GM18868 (cell line): ENCODE data around the gene COL27A1.

ENCODE experiments used
- ATAC-seq: cut with Tn5 transposase; IDR thresholded peaks from one replicate; pipeline ENCODE4 v1.9.1; 2021; ENCODE audit warnings: mild to moderate bottlenecking, moderate library complexity; ENCODE audit not compliant: unreplicated experiment

COL27A1 gene

DNA sequence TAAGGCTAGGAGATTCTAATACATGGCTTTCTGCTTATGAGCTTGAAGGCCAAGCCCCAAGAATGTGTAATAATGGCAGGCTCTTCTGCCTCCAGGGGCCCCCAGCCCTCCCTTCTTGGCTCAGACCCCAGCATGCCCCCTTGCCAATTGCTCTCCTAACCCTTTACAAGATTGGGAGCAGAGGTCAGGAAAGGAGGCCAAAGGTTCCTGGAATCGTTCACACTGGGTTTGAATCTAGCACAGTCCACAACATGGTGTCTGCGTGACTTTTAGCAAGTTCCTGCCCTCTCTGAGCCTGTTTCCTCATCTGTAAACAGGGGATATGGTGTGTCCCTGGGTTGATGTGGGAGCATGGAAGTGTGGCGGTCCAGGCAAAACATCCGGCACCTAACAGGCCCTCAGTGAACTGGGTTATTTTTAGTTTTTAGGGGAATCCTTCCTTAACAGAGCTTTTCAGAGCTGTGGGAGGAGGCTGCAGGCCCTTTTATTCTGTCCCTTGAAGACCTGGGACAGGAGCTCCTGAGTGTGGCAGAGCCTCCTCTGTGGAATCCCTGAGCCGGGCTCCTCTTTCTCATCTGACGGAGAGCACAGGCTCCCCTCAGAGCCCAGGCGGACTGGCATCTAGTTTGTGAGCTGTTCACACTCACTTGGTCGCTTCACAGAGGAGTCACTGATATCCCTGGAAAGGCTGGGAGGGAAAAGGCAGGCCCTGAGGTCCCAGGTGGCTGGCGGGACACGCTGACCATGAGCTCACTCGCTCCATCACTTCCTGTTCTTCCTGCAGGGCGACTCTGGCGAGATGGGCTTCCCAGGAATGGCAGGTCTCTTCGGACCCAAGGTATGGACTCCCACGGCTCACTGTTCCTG, 144.2 kb downstream of the COL27A1 start:
- no peak for ATAC-seq

DNA sequence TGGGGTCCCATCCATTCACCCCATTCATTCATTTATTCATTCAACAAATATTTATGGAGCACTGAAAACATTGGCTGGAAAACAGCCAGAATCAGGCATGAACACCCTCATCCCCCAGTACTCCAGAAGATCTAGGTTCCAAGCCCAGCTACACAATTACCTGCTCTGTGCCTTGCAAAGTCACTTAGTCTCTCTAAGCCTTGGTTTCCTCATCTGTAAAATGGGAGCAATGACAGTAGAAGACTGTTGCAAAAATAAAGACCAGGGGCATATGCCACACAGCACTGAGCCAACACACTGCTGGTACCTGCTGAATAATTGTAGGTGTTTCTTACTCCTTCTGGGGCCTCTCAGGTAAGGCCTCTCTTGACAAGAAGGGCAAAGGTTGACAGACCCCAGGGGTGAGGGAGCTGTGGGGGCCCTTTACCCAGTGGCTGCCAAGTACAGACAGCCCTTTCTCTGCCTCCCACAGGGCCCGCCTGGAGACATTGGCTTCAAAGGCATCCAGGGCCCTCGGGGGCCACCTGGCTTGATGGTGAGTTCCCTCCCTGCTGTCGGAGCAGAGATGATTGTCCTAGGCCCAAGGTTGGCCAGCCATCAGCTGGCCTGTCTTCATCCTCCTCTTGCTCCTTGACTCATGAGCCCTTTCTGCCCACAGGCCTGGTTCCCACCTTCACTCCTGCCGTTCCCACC, 145.0 kb downstream of the COL27A1 start:
- no peak for ATAC-seq

- ATAC-seq, result no peak
Measured at GRCh38 chr9:114300846-114301797, 145.8 kb downstream of the COL27A1 start.

DNA sequence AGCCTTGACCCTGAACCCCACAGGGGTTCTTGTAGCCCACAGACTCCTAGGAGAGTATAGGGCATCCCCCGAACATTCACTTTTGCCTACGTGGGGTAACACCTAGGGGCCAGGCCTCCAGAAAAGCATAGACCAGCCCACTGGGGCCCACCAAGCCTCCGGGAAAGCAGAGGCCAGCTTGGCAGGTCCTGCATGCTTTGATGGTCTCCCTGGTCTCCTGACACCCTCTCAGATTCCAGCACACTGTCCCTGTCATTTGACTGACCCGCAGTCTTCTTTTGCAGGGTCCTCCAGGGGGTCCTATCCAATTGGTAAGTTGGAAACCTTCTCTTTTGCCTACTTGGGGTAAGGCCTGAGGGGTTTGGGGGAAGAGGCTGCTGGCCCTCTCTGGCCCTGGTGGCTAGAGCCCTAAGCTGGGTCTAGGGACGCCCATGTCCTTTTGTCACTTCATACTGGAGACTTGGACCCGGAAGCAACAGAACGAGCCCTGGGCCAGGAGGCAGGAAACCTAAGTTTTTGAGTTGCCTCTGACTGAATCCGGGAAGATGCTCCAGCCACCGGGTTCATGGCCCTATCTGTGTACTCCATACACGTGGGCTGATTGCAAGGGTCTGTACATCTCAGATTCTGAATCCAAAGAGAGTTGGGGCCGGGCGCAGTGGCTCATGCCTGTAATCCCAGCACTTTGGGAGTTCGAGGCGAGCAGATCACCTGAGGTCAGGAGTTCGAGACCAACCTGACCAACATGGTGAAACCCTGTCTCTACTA, 146.6 kb downstream of the COL27A1 start:
- ATAC-seq, result no peak

GRCh38 chr9:114302727-114303126, 147.4 kb downstream of the COL27A1 start:
- ATAC-seq, result no peak

- ATAC-seq, result no peak
Measured at GRCh38 chr9:114303571-114303970, 148.2 kb downstream of the COL27A1 start.

DNA sequence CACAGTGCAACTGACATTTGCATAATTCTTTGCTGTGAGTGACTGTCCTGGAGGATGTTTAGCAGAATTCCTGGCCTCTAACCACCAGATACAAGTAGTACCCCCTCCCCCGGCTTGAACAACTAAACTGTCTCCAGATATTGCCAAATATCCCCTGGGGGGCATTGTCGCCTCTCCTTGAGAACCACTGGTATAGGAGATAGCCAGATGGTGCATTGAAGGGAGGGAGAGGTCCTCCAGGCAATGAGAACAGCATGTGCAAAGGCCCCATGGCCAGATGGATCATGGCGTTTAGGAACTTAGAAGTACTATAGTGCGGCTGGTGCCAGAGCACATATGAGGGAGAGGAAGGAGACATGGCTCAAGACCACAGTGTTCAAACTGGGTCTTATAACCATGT, 148.6 kb downstream of the COL27A1 start:
- no peak for ATAC-seq

GRCh38 chr9:114304416-114305188, 149.3 kb downstream of the COL27A1 start:
- ATAC-seq, result no peak

- no peak for ATAC-seq
Measured at GRCh38 chr9:114307899-114308267, 152.5 kb downstream of the COL27A1 start.

DNA sequence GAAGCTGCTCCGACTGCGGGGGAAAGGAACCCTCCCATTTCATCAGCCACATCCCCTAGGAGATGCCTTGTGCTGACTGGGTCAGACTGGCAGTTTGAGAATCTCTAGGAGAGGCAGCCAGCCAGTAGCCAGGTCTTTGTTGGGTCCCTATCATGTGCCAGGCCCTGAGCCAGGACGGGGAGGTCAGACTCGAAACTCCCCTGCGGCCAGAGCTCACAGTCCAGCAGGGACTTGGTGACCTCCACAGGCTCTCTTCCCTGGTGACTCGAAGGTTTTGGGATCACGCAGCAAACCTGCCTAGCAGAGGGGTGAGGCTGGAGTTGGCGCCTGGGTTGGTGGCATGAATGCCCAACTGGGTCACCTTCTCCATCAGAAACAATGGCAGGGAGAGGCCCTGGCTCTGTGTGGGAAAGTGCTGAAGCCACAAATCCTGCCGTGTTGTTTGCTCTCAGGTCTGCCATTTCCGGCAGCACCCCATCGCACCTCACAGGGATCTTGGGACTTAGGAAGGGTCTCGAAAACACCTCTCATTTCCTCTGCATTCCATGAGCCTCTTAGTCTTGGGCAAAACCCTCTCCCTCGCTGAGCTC, 153.1 kb downstream of the COL27A1 start:
- ATAC-seq, result no peak

- no peak for ATAC-seq
Measured at GRCh38 chr9:114309096-114309495, 153.8 kb downstream of the COL27A1 start.

DNA sequence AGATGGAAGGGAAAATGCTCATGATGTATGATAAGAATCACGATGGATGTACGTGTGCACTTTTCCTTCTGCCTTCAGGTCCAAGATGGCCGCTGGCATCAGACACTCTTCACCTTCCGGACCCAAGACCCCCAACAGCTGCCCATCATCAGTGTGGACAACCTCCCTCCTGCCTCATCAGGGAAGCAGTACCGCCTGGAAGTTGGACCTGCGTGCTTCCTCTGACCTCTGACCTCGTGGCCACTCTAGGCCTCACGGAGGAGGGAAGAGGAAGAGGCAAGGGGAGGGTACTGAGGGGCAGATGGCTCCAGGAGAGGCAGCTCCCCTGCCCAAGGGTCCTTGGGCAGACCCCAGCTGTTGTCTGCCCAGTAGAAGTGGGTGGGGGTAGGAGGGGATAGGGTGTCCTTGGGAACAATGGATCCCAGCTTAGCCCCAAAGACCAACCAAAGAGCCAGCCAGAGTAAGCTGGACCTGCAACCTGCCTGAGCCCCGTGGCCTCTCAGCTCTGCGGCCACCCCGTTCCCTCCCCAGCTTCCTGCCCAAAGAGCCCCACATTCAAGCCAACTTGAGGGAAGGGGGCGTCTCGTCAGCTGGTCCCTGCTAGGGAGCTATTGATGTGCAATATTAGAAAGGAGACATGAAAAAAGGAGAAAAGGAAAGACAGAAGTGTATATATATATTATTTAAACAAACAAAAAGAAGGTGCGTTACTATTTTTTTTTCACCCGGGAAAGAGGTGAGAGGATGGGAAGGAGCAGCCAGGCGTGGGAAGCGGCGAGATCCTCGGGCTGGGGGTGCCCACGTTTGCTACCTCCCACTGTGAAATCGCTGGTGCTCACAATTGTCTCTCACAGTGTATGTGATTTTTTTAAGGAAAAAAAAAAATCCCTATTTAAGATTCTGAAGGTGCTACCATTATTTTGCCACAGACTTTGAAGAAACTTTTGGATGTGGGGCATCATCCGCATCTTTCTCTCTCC, 155.4 kb downstream of the COL27A1 start:
- no peak for ATAC-seq

GRCh38 chr9:114311571-114312512, 156.5 kb downstream of the COL27A1 start:
- ATAC-seq, result no peak

GRCh38 chr9:114312513-114312875, 157.2 kb downstream of the COL27A1 start:
- ATAC-seq, result no peak

DNA sequence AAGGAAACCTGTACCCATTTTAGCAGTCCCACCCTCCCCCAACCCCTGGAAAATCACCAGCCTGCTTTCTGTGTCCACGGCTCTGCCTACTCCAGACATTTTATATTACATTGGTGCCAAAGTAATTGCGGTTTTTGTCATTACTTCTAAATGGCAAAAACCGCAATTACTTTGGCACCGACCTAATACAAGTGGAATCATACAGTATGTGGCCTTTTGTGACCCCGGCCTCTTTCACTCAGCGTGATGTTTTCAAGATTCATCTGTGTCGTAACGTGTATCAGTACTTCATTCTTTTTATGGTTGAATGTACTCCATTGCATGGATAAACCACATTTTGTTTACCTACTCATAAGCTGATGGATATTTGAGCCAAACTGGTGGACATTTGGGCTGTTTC, 157.8 kb downstream of the COL27A1 start:
- no peak for ATAC-seq

DNA sequence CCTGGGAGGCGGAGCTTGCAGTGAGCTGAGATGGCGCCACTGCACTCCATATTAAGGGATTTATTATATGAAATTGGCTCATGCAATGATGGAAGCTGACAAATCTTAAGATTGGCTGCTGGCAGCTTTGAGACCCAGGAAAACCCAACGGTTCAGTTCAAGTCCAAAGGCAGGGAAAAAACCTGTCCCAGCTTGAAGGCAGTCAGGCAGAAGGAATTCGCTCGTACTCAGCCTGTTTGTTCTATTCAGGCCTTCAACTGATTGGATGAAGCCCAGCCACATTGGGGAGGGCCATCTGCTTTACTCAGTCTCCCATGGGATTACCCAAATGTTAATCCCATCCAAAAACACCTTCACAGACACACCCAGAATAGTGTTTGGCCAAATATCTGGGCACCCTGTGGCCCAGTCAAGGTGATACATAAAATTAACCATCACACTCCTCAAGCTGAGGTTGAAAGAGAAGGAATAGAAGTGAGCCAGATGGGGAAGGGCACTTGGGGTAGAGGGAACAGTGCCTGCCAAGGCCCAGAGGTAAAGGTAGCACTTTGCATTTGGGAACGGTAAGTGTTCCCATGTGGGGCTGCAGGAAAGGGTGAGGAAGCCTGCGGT, 159.0 kb downstream of the COL27A1 start:
- ATAC-seq, result no peak
